AML-193 (cell line): Measurements from ENCODE around the gene CCDC43.
"Not testable (repeated sequence)": the region's sequence is repeated elsewhere in the genome, so short reads cannot be mapped to it uniquely, and the experiment has no call there.

Experiments used
- DNase-seq, 2 experiments: peaks; one replicate each; lab custom pipeline; 2025; lab: John Stamatoyannopoulos, UW

Gene CCDC43

GRCh38 chr17:44689477-44690217 lies at the start of gene CCDC43:
Gene CCDC43, minus strand, starts transcription at chr17:44689776. Its CDS starts 23 bp downstream, at chr17:44689753.
- DNase-seq: peak; percentile 92 to 96

DNA sequence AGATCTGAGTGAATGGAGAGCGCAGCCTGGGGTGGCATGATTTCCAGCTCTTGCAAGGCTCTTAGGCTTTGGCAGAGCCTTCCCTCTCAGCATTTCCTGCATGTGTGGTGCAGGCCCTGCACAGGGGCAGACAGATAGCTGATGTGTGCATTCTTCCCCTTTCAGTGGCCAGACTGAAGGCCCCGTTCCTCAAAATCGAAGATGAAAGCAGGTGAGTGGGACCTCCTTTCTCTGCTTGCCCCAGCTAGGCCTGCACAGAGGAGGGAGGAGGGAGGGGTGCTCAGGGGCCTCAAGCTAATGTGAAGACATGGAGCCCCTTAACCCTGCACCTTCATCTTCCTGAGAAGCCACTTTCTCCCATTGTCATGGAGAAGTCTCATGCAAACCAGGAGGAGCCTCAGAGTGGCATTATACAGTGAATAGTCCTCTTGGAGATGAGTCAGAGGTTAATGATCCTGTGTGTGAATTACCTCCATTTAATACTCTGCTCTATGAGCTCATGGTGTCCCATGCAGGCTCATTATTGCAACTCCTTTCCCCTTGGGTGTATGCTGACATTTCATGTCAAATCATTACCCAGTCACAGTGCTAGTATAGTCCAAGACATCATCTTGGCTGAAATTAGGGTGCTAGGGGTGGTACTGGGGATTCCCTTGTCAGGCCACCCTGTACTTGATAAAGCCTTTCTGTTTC lies 48.8 kb upstream of the CCDC43 start:
- DNase-seq: no peak

DNA sequence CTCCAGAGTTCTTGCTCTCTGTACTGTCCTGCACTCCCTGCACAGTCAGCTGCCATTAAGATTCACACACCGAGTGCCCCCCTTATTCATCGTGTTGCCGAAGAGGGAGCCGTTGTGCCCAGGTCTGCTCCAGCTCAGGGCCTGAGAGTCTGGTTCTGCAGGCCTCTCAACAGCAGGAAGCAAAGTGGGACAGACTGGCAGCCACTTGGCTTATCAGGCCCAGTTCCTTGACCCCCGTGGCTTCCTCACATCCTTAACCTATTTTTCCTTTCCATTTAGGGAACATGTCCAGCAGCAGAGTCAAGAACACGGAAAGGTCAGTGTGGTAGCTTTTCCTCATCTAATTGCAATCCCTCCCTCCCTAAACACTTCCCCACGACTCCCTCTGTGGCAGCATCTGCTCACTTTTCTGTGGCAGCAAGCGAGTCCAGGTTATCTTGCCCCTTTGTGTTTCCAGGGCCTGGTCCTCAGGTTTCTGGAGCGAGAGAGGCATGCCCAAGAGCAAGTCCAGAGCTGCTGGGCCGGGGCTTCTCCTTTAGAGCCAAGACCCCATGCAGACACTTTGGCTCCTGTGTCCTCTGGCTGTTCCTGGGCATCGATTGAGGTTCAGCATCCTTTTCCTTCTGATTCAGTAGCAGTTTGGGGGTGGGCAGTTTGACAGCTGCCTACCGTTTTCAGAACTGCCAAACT lies 47.1 kb upstream of the CCDC43 start:
- DNase-seq: no peak

GRCh38 chr17:44734272-44734671 lies 44.7 kb upstream of the CCDC43 start:
- DNase-seq: no peak

DNA sequence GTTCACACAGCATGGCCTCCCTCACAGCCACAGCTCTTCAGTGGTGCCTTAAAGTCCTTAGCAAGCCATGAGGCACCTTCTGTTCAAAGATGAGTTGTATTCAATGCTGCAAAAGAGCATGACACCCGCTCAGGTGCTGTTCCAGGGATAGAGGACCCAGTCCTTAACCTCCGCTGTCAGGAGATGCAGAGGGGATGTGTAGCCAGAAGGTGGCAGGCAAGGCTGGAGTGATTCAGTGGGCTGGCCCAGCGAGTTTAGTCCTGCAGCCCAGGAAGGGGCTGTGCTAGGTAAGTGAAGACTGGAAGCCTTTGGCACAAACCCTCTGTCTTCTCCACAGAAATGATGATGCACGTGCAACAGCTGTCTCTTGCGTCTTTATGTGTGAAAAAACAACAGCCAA lies 44.2 kb upstream of the CCDC43 start:
- DNase-seq: no peak

DNA sequence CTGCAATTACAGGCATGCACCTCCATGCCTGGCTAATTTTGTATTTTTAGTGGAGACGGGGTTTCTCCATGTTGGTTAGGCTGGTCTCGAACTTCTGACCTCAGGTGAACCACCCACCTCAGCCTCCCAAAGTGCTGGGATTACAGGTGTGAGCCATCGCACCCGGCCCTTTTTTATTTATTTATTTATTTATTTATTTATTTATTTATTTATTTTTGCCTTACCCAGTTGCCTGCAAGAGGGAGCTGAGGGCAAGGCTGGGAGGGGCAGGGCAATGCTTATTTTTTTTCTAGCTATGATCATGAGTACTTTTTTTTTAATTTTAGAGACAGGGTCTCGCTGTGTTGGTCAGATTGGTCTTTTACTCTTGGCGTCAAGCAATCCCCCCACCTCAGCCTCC lies 36.5 kb upstream of the CCDC43 start:
- DNase-seq: not testable (repeated sequence)

DNA sequence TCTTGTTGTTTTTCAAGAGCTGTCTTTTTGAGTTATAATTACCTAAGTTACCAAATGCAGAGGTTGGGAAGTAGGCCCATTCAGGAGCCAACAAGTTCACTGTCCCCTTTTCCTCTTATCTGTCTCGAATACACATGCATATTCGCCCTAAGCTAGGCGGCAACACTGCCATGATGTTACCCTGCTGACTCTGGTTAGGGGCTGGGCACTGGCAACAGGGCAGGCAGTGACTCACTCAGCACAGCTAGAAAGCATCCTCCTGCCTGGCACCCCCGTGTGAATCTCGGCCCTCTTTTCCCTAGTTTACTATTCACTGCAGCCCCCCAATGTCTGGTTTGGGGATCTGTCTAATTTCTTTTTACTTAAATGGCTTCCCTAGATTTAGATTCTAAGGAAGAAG lies 32.7 kb upstream of the CCDC43 start:
- no peak for DNase-seq

- no peak for DNase-seq
These were observed 29.9 kb upstream of the CCDC43 start for GRCh38 chr17:44719444-44719843.

GRCh38 chr17:44708401-44709263 lies 19.1 kb upstream of the CCDC43 start, which contains the start of gene DBF4B:
Gene DBF4B, plus strand, starts transcription at chr17:44708665. Its CDS starts 156 bp downstream, at chr17:44708821.
- DNase-seq: peak; percentile 89 to 94

GRCh38 chr17:44707755-44708400 lies 18.3 kb upstream of the CCDC43 start:
- DNase-seq: no peak

GRCh38 chr17:44700288-44700687 lies 10.7 kb upstream of the CCDC43 start:
- not testable (repeated sequence) for DNase-seq

DNA sequence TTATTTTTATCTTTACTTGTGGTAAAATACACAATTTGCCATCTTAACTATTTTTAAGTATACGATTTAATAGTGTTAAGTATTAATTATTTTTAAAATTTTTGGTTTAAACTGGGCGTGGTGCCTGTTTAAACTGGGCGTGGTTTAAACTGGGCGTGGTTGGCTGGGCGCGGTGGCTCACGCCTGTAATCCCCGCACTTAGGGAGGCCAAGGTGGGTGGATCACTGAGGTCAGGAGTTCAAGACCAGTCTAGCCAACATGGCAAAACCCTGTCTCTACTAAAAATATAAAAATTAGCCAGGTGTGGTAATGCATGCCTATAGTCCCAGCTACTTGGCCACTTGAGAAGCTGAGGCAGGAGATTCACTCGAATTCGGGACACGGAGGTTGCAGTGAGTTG lies 4.0 kb upstream of the CCDC43 start:
- DNase-seq: no peak

DNA sequence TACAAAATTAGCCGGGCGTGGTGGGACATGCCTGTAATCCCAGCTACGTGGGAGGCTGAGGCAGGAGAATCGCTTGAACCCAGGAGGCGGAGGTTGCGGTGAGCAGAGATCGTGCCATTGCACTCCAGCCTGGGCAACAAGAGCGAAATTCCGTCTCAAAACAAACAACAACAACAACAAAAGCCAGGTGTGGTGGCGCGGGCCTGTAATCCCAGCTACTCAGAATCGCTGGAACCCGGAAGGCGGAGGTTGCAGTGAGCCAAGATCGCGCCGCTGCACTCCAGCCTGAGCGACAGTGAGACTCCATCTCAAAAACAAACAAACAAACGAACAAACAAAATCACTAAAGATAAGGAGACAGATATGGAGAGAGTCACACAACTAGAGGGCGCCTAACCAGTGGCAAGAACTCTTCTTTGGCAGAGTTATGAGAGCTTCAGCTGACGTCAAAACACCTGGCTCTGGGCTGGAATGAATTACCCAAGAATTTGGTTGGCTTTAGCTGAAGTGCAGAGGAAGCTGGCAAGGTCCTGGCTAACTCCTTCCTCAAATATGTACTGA lies 1.2 kb upstream of the CCDC43 start:
- peak; percentile 83 to 85 for DNase-seq

DNA sequence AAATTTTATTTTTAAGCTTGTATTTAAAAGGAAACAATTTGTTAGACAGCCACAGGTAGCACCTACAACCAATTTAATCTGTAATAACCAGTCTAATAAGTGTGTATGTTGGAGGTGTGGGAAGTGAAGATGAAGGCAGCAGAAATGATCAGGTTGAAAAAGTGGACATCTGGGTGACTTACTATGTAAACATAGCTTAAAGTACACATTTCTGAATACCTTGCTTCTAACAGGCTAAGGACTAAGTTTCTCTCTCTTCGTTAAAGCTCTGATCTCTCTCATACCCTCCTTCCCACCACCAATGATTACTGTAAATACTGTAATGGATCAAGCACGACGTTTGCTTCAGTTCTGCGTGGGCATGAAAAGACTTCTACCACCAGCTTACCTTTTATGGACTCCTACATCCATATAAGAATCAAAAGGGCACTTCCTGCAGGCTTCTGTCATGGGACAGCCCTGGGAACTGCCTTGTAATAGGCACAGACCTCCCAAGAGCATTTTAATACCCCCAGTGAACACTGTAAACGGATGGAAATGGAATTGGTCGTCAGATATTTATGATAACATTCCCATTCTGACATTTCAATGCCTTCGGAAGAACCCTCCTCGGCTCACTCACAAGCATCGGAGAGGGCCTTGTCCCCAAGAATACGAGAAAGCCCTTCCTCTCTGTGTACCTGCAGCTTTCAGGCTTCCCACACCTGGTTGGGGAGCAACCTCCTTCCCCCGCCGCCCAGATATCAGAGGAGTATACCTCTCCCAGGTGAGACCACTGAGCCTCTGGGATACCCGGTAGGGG lies 700 bp downstream of the CCDC43 start:
- no peak for DNase-seq

DNA sequence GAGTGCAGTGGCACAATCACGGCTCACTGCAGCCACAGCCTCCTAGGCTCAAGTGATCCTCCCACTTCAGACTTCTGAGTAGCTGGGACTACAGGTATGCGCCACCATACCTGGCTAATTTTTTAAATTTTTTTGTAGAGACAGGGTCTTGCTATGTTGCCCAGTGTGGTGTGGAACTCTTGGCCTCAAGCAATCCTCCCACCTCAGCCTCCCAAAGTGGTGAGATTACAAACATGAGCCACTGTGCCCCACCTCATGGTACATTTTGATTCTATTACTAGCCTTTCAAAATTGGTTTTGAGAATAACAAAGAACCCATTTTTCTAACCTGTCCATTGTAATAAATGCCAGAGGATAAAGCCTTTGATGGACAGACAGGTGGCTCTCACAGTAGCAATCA lies 1.4 kb downstream of the CCDC43 start:
- DNase-seq: no peak

GRCh38 chr17:44687756-44688155 lies 1.8 kb downstream of the CCDC43 start:
- no peak for DNase-seq

DNA sequence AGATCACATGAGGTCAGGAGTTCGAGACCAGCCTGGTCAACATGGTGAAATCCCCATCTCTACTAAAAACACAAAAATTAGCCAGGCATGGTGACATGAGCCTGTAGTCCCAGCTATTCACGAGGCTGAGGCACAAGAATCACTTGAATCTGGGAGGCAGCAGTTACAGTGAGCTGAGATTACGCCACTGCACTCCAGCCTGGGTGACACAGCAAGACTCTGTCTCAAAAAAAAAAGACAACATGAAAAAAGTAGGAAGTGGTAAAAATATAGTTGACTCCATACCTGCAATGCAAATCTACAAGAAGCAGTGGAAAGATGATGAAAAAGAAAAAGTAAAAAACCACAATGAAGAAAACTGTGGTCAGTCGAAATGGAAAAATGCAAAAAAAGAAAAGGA lies 6.3 kb downstream of the CCDC43 start:
- peak; percentile 83 to 84 for DNase-seq

DNA sequence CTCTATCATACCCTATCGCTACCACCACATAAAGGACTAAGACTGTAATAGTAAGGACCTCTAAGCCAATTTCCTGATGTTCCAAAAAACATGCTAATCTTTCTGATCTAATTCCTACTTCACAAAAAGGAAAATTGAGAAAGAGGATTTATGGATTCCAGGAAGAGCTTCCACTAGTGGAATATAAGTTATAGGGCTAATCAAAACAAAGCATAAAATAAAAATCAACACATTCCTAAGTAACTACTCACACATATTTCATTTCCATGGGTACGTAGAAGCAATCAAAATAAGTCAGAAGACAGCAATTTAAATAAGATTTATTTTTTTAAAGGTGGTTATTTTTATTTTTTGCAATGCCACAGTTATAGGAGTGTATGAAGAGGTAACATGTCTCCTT lies 12.4 kb downstream of the CCDC43 start:
- DNase-seq: no peak

GRCh38 chr17:44673893-44674292 lies 15.7 kb downstream of the CCDC43 start:
- no peak for DNase-seq

GRCh38 chr17:44672479-44673093 lies 17.0 kb downstream of the CCDC43 start:
- DNase-seq: peak; percentile 72 to 73
